K562 (cell line): ENCODE data around the gene CELA1. TPM values are rescaled to one million over a fixed set of nuclear protein-coding genes. Genes with fewer than 3 reads are reported as not detected.

Source experiments
- ATF1 ChIP-seq, 2 experiments: fragments of 450-650 bp in 1 of 2; IDR thresholded peaks; 2 replicates each; pipeline ENCODE4 v1.6.1; 2016; ENCODE audit warnings: missing compliant biosample characterization in 1 of 2, missing genetic modification characterization in 1 of 2
- CXXC5 ChIP-seq: fragments of 250-450 bp; sonication (Bioruptor Pico); IDR thresholded peaks from 2 replicates; pipeline ENCODE4 v1.8.0; 2022; ENCODE audit warnings: inconsistent platforms, mild to moderate bottlenecking, moderate library complexity
- DMBX1 ChIP-seq: fragments of 250-450 bp; sonication (Bioruptor Pico); IDR thresholded peaks from 2 replicates; pipeline ENCODE4 v1.8.0; 2022; ENCODE audit warnings: inconsistent platforms, mild to moderate bottlenecking, moderate library complexity, borderline replicate concordance
- ESRRB ChIP-seq: fragments of 250-450 bp; sonication (Bioruptor Pico); IDR thresholded peaks from 2 replicates; pipeline ENCODE4 v1.5.0; 2020; ENCODE audit warnings: mild to moderate bottlenecking, moderate library complexity, borderline replicate concordance
- FOSL1 ChIP-seq: fragments of 200-800 bp; sonication (Bioruptor generic); conservative IDR thresholded peaks from 2 replicates; pipeline ENCODE4 v1.6.1; 2016; ENCODE audit warnings: missing genetic modification characterization, missing compliant biosample characterization
- HIVEP1 ChIP-seq: fragments of 250-450 bp; sonication (Bioruptor Pico); IDR thresholded peaks from 2 replicates; pipeline ENCODE4 v1.4.0; 2020; ENCODE audit warnings: mild to moderate bottlenecking
- JUNB ChIP-seq: fragments of 450-650 bp; formaldehyde crosslinking; conservative IDR thresholded peaks from 2 replicates; pipeline ENCODE4 v1.4.0; 2020; ENCODE audit warnings: mild to moderate bottlenecking
- KAT7 ChIP-seq: sonication (generic); formaldehyde crosslinking; IDR thresholded peaks from 2 replicates; pipeline ENCODE4 v1.8.0; 2022; ENCODE audit warnings: missing genetic modification reagents, mild to moderate bottlenecking, borderline replicate concordance
- MAFG ChIP-seq: fragments of 450-650 bp; conservative IDR thresholded peaks from 2 replicates; pipeline ENCODE4 v1.6.1; 2016; ENCODE audit warnings: missing genetic modification characterization, missing compliant biosample characterization
- MEF2D ChIP-seq: conservative IDR thresholded peaks from 2 replicates; pipeline ENCODE4 v1.6.1; 2016; ENCODE audit warnings: low read depth, missing genetic modification characterization, missing compliant biosample characterization
- MTA2 ChIP-seq: fragments of 450-650 bp; IDR thresholded peaks from 2 replicates; pipeline ENCODE4 v1.6.1; 2016; ENCODE audit warnings: low read depth
- NFIC ChIP-seq: fragments of 450-650 bp; IDR thresholded peaks from 2 replicates; pipeline ENCODE4 v1.6.1; 2017; ENCODE audit warnings: mild to moderate bottlenecking, inconsistent platforms
- PML ChIP-seq: IDR thresholded peaks from 2 replicates; pipeline ENCODE4 v1.6.1; 2012; ENCODE audit warnings: low read length, inconsistent platforms
- POLR2A ChIP-seq: fragments of 450-650 bp; conservative IDR thresholded peaks from 2 replicates; pipeline ENCODE4 v1.6.1; 2016
- RFX1 ChIP-seq: fragments of 450-650 bp; IDR thresholded peaks from 2 replicates; pipeline ENCODE4 v1.6.1; 2016; ENCODE audit warnings: mild to moderate bottlenecking, moderate library complexity
- SAP30 ChIP-seq: fragments of 200-600 bp; sonication (generic); IDR thresholded peaks from 2 replicates; pipeline ENCODE4 v1.6.1; 2012; ENCODE audit warnings: borderline replicate concordance, low read depth, mild to moderate bottlenecking, moderate library complexity, low read length, control low read depth, inconsistent platforms; ENCODE audit not compliant: insufficient read depth, poor library complexity, severe bottlenecking
- STAT5B ChIP-seq: fragments of 250-450 bp; sonication (Bioruptor Pico); IDR thresholded peaks from 2 replicates; pipeline ENCODE4 v1.8.0; 2021; ENCODE audit warnings: mild to moderate bottlenecking, inconsistent platforms
- TAF15 ChIP-seq: fragments of 200-400 bp; formaldehyde crosslinking; IDR thresholded peaks from 2 replicates; pipeline ENCODE4 v1.6.1; 2017; ENCODE audit warnings: mild to moderate bottlenecking, low read depth, low read length, moderate library complexity
- TRIM24 ChIP-seq, 2 experiments: fragments of 450-650 bp; IDR thresholded peaks; 2 replicates each; pipeline ENCODE4 v1.6.1; 2016
- ZNF316 ChIP-seq: fragments of 450-650 bp; IDR thresholded peaks from 2 replicates; pipeline ENCODE4 v1.6.1; 2016
- ZNF449 ChIP-seq: fragments of 250-450 bp; sonication (Bioruptor Pico); IDR thresholded peaks from 2 replicates; pipeline ENCODE4 v1.8.0; 2022; ENCODE audit warnings: moderate library complexity, mild to moderate bottlenecking, inconsistent platforms
- polyA plus RNA-seq, 8 experiments: library from polyadenylated mRNA; depleted of rRNA in 4 of 8; stranded (reverse) in 5 of 8; unstranded in 3 of 8; fragments of >200 nt; fragmentation: Nextera tagmentation in 2 of 8; fragmentation: Illumina TruSeq in 1 of 8; extraction: Ambion mirVana in 2 of 8; extraction: Trizol in 1 of 8; gene quantifications; 2 replicates each; pipeline versions ENCODE4 v1.2.1 to v1.2.3, GENCODE V29; 2011 to 2014; ENCODE audit warnings: inconsistent platforms in 1 of 8, missing spikeins in 1 of 8
- total RNA-seq, 7 experiments: library from RNA; depleted of rRNA in 6 of 7; stranded (reverse); fragments of >200 nt in 6 of 7; fragmentation: Illumina TruSeq in 2 of 7; extraction: Trizol in 2 of 7; gene quantifications; 2 replicates each; pipeline versions ENCODE4 v1.2.1 to v1.2.3, GENCODE V29; 2011 to 2021; ENCODE audit warnings: low replicate concordance in 1 of 7
- TF ChIP-seq, protein P1 (sequence below): fragments of 450-650 bp; formaldehyde crosslinking; IDR thresholded peaks from 2 replicates; pipeline ENCODE4 v1.4.0; 2022; ENCODE audit warnings: mild to moderate bottlenecking, moderate library complexity
- TF ChIP-seq, protein P2 (sequence below): fragments of 250-450 bp; sonication (Bioruptor Pico); IDR thresholded peaks from 2 replicates; pipeline ENCODE4 v1.4.0; 2020; ENCODE audit warnings: mild to moderate bottlenecking, moderate library complexity
- TF ChIP-seq, protein P3 (sequence below): sonication (generic); formaldehyde crosslinking; IDR thresholded peaks from 2 replicates; pipeline ENCODE4 v1.8.0; 2022; ENCODE audit warnings: missing genetic modification reagents, mild to moderate bottlenecking, moderate library complexity, borderline replicate concordance

CELA1 gene
- total and polyA plus RNA-seq, 9 of the 15 experiments (the other 6 are each of a cell fraction or from before 2014, with no cell fraction given): 0.06 to 0.27 (median 0.22) TPM; not detected in 6

DNA sequence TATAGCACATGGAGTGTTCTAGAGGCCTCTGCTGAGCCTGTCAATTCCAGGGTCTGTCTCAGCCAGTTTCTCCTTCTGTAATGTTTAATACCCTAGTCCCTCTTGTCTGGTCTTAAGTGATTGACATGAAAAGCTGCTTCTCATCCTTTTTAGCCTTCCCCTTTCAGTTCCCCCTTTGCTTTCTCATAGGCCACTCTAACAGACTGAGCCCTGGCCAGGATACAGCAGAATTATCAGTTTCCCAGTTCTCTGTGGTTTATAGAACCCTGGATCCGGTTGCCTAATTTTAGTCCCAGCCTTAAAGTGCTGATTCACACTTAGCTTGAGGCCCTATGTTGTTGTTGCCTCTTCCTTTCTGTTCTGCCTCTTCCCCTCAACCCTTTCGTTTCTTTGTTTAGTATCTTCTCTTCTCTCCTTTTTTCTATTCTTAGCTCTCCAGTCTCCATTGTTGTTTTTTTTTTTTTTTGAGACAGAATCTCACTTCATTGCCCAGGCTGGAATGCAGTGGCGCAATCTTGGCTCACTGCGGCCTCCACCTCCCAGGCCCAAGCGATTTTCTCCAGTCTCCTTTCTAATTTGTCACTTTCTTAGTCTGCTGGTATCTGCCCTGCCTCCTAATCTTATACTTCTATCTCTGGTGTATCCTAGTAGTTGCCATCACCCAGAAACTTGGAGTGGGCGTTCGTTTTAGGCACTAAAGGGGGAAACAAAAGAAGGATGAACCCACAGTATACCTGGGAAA, 19.6 kb downstream of the CELA1 start (continued):
- peak; percentile 34 for TF ChIP-seq CXXC5 (CRISPR knock-in tag)
- no peak for TF ChIP-seq KAT7
- TF ChIP-seq, protein P1, sequence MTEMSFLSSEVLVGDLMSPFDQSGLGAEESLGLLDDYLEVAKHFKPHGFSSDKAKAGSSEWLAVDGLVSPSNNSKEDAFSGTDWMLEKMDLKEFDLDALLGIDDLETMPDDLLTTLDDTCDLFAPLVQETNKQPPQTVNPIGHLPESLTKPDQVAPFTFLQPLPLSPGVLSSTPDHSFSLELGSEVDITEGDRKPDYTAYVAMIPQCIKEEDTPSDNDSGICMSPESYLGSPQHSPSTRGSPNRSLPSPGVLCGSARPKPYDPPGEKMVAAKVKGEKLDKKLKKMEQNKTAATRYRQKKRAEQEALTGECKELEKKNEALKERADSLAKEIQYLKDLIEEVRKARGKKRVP: no peak
- no peak for TF ChIP-seq JUNB
- TF ChIP-seq NFIC: peak; percentile 49
- TF ChIP-seq, protein P2, sequence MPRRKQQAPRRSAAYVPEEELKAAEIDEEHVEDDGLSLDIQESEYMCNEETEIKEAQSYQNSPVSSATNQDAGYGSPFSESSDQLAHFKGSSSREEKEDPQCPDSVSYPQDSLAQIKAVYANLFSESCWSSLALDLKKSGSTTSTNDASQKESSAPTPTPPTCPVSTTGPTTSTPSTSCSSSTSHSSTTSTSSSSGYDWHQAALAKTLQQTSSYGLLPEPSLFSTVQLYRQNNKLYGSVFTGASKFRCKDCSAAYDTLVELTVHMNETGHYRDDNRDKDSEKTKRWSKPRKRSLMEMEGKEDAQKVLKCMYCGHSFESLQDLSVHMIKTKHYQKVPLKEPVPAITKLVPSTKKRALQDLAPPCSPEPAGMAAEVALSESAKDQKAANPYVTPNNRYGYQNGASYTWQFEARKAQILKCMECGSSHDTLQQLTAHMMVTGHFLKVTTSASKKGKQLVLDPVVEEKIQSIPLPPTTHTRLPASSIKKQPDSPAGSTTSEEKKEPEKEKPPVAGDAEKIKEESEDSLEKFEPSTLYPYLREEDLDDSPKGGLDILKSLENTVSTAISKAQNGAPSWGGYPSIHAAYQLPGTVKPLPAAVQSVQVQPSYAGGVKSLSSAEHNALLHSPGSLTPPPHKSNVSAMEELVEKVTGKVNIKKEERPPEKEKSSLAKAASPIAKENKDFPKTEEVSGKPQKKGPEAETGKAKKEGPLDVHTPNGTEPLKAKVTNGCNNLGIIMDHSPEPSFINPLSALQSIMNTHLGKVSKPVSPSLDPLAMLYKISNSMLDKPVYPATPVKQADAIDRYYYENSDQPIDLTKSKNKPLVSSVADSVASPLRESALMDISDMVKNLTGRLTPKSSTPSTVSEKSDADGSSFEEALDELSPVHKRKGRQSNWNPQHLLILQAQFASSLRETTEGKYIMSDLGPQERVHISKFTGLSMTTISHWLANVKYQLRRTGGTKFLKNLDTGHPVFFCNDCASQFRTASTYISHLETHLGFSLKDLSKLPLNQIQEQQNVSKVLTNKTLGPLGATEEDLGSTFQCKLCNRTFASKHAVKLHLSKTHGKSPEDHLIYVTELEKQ (CRISPR knock-in tag): no peak
- TF ChIP-seq SAP30: no peak
- peak; percentile 59 for TF ChIP-seq FOSL1 (tag)
- TF ChIP-seq ESRRB: no peak
- TF ChIP-seq MAFG (tag): peak; percentile 96
- TF ChIP-seq HIVEP1 (CRISPR knock-in tag): no peak
- peak; percentile 47 for TF ChIP-seq DMBX1 (CRISPR knock-in tag)
- 0 out of 2 replicates have a peak, but pooled peaks have one; percentile 26 for TF ChIP-seq MTA2
- TF ChIP-seq TAF15: no peak
- TF ChIP-seq RFX1: no peak
- no peak for TF ChIP-seq STAT5B (CRISPR knock-in tag)
- TF ChIP-seq ZNF449: no peak
- no peak for TF ChIP-seq PML
- TF ChIP-seq TRIM24 (IDR thresholded peaks at IDR 0.05): peak; percentile 64 to 80; a peak in 3 of 4 replicates
- peak; percentile 95 for TF ChIP-seq MEF2D (tag)
- TF ChIP-seq, protein P3, sequence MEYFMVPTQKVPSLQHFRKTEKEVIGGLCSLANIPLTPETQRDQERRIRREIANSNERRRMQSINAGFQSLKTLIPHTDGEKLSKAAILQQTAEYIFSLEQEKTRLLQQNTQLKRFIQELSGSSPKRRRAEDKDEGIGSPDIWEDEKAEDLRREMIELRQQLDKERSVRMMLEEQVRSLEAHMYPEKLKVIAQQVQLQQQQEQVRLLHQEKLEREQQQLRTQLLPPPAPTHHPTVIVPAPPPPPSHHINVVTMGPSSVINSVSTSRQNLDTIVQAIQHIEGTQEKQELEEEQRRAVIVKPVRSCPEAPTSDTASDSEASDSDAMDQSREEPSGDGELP: no peak
- peak; percentile 69 for TF ChIP-seq POLR2A
- TF ChIP-seq ZNF316: peak; percentile 99
- no peak for TF ChIP-seq ATF1 (CRISPR knock-in tag; IDR thresholded peaks at IDR 0.05)
- no peak for TF ChIP-seq ATF1 (tag; IDR thresholded peaks at IDR 0.05)
